ENCODE results near the gene HMGCL. TPM values are rescaled to one million over a fixed set of nuclear protein-coding genes. Genes with fewer than 3 reads are reported as not detected.

Gene HMGCL
- total and polyA plus RNA-seq, 2 of the 13 experiments (the other 11 are each of a cell fraction or from before 2014, with no cell fraction given), result 21.3 to 41.4 TPM

DNA sequence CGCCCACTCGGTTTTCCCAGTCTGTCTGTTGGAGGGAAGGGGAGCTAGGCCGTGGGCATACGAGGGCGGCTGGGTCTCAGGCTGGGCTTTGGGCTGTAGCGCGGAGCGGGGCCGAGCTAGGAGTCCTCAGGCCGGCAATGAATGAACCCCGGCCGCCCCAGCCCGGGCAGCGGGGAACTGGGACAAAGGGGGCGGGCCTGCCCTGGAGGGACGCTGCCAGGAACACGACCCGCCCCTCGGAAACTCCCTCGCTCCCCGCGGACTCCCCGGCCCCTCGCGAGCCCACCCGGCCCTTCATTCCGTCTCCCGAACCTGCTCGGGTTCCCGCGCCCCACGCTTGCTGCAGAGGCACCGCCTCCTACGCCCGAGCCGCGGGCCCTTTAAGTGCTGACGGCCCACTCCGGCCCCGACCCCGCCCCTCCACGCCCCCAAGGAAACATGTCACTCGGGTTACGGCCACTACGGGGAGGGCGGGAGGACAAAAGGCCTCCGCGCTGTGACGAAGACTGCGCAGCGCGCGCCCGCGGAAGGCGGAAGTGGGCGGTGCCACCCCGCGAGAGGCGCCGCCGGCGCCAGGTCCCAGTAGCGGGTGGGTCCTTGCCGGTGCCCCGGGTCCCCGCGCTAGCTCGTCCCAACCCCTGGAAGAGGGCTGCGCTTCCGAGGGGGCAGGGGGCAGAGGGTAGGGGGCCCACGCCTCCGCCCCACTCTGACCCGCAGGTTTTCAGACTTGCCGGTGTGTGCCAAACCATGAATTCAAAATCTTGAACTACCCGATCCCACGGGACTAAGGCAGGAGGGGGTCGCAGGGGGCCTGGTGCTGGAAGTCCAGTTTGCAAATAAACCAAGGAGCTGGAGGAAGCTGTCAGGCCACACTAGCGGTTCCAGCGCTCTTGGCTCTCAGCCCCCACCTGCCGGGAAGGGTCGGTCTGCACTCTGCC, 24.6 kb downstream of the HMGCL start, which contains the start of gene GALE (continued):
- TF ChIP-seq, protein P1, sequence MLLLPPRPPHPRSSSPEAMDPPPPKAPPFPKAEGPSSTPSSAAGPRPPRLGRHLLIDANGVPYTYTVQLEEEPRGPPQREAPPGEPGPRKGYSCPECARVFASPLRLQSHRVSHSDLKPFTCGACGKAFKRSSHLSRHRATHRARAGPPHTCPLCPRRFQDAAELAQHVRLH (CRISPR knock-in tag; IDR thresholded peaks at IDR 0.05; ENCODE audit: borderline replicate concordance, low read depth), result 0 out of 2 replicates have a peak, but pooled peaks have one; percentile 13
- no peak for TF ChIP-seq ZNF350 (CRISPR knock-in tag; IDR thresholded peaks at IDR 0.05; ENCODE audit: borderline replicate concordance, low read depth)
- no peak for TF ChIP-seq ZNF7 (CRISPR knock-in tag; IDR thresholded peaks at IDR 0.05)
- TF ChIP-seq NFIB (CRISPR knock-in tag; IDR thresholded peaks at IDR 0.05; ENCODE audit: borderline replicate concordance), result no peak
- peak; percentile 54 for TF ChIP-seq SP1 (IDR thresholded peaks at IDR 0.05)
- peak; percentile 90 for TF ChIP-seq SP1 (CRISPR knock-in tag; IDR thresholded peaks at IDR 0.05)
- peak; percentile 28; the same call in 1 of the 2 replicates for TF ChIP-seq ZSCAN31 (CRISPR knock-in tag; IDR thresholded peaks at IDR 0.05; ENCODE audit: low read depth)
- no peak for TF ChIP-seq ZBTB42 (CRISPR knock-in tag; IDR thresholded peaks at IDR 0.05)
- TF ChIP-seq ZNF792 (CRISPR knock-in tag; IDR thresholded peaks at IDR 0.05), result no peak; the same call in 1 of the 2 replicates
- no peak; the same call in 1 of the 2 replicates for TF ChIP-seq ZKSCAN5 (CRISPR knock-in tag; IDR thresholded peaks at IDR 0.05)
- TF ChIP-seq KDM1A (CRISPR knock-in tag; IDR thresholded peaks at IDR 0.05), result no peak
- no peak for TF ChIP-seq CBX1 (IDR thresholded peaks at IDR 0.05; ENCODE audit: low read depth)
- TF ChIP-seq, protein P2, sequence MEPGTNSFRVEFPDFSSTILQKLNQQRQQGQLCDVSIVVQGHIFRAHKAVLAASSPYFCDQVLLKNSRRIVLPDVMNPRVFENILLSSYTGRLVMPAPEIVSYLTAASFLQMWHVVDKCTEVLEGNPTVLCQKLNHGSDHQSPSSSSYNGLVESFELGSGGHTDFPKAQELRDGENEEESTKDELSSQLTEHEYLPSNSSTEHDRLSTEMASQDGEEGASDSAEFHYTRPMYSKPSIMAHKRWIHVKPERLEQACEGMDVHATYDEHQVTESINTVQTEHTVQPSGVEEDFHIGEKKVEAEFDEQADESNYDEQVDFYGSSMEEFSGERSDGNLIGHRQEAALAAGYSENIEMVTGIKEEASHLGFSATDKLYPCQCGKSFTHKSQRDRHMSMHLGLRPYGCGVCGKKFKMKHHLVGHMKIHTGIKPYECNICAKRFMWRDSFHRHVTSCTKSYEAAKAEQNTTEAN (CRISPR knock-in tag; conservative IDR thresholded peaks at IDR 0.05), result no peak
- 0 out of 2 replicates have a peak, but pooled peaks have one; percentile 30 for TF ChIP-seq REL (CRISPR knock-in tag; conservative IDR thresholded peaks at IDR 0.05)
- TF ChIP-seq, protein P3, sequence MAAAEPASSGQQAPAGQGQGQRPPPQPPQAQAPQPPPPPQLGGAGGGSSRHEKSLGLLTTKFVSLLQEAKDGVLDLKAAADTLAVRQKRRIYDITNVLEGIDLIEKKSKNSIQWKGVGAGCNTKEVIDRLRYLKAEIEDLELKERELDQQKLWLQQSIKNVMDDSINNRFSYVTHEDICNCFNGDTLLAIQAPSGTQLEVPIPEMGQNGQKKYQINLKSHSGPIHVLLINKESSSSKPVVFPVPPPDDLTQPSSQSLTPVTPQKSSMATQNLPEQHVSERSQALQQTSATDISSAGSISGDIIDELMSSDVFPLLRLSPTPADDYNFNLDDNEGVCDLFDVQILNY (CRISPR knock-in tag; conservative IDR thresholded peaks at IDR 0.05), result peak; percentile 16; the same call in 1 of the 2 replicates
- no peak for TF ChIP-seq ZFP62 (CRISPR knock-in tag; IDR thresholded peaks at IDR 0.05)
- TF ChIP-seq RFX3 (CRISPR knock-in tag; IDR thresholded peaks at IDR 0.05), result no peak
- no peak for TF ChIP-seq MTA3 (CRISPR knock-in tag; IDR thresholded peaks at IDR 0.05)
- TF ChIP-seq ATM (IDR thresholded peaks at IDR 0.05; ENCODE audit: borderline replicate concordance), result no peak
- TF ChIP-seq EHMT2 (IDR thresholded peaks at IDR 0.05; ENCODE audit: borderline replicate concordance, low read depth, low read length), result no peak
- TF ChIP-seq ZNF20 (CRISPR knock-in tag; IDR thresholded peaks at IDR 0.05), result no peak
- no peak for TF ChIP-seq TBL1XR1 (IDR thresholded peaks at IDR 0.05; ENCODE audit: borderline replicate concordance, low read length, partially characterized antibody)
- no peak; the same call in none of the 2 replicates for TF ChIP-seq SALL1 (CRISPR knock-in tag; IDR thresholded peaks at IDR 0.05)
- 0 out of 2 replicates have a peak, but pooled peaks have one; percentile 19 for TF ChIP-seq ZNF441 (CRISPR knock-in tag; IDR thresholded peaks at IDR 0.05; ENCODE audit: borderline replicate concordance)
- TF ChIP-seq, protein P4, sequence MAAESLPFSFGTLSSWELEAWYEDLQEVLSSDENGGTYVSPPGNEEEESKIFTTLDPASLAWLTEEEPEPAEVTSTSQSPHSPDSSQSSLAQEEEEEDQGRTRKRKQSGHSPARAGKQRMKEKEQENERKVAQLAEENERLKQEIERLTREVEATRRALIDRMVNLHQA (CRISPR knock-in tag; IDR thresholded peaks at IDR 0.05), result no peak
- no peak for TF ChIP-seq ZNF567 (CRISPR knock-in tag; IDR thresholded peaks at IDR 0.05; ENCODE audit: borderline replicate concordance)
- TF ChIP-seq, protein P5, sequence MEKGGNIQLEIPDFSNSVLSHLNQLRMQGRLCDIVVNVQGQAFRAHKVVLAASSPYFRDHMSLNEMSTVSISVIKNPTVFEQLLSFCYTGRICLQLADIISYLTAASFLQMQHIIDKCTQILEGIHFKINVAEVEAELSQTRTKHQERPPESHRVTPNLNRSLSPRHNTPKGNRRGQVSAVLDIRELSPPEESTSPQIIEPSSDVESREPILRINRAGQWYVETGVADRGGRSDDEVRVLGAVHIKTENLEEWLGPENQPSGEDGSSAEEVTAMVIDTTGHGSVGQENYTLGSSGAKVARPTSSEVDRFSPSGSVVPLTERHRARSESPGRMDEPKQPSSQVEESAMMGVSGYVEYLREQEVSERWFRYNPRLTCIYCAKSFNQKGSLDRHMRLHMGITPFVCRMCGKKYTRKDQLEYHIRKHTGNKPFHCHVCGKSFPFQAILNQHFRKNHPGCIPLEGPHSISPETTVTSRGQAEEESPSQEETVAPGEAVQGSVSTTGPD (CRISPR knock-in tag; IDR thresholded peaks at IDR 0.05), result no peak
- peak; percentile 84; the same call in 1 of the 2 replicates for TF ChIP-seq ATF7-NPFF (CRISPR knock-in tag; IDR thresholded peaks at IDR 0.05; ENCODE audit: low read depth)
